HG03064 (cell line): Measurements from ENCODE around the gene TTC39C.

Experiments
- ATAC-seq: cut with Tn5 transposase; IDR thresholded peaks from one replicate; pipeline ENCODE4 v1.9.1; 2021; ENCODE audit warnings: low read depth; ENCODE audit not compliant: unreplicated experiment

The TTC39C gene

DNA sequence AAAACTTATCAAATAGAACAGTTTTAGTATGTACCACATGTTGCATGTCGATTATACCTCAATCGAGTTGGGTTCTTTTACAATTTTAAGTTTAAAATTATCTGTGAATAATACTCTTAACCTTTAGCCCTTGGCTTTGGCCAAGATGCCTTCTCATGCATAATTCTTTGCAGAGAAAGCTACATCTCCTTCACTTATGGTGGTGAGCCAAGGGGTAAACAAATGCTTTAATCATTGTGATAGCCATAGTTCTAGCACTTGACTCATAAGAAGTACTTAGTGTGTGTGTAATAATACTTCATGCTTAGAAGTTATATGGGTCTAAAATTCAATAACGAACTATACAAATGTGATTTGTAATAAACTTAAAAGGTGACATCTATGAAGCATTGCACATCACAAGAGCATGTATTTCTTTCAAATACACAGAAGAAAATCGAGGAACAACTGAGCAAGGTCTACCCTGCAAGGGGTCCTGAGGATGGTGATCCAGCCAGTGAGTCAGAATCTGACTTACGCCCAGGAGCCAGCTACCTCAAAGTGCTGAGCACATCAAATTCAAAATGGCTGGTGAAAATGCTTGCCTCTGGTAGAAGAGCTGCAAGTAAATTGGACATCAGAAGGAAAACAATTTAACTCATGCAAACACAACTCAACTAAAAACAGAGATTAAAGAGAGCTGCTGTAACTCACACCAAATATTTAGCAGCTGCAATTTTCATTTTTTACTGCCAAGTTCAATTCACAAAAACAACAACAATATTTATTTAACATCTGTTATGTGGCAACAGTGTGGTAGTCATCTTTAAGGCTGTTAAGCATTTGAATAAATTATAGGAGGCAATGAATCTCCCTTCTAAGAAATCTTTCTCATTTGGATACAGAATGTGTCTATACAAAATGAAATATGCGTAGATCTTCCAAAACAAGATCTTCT lies 23.8 kb upstream of the TTC39C start:
- ATAC-seq = no peak

DNA sequence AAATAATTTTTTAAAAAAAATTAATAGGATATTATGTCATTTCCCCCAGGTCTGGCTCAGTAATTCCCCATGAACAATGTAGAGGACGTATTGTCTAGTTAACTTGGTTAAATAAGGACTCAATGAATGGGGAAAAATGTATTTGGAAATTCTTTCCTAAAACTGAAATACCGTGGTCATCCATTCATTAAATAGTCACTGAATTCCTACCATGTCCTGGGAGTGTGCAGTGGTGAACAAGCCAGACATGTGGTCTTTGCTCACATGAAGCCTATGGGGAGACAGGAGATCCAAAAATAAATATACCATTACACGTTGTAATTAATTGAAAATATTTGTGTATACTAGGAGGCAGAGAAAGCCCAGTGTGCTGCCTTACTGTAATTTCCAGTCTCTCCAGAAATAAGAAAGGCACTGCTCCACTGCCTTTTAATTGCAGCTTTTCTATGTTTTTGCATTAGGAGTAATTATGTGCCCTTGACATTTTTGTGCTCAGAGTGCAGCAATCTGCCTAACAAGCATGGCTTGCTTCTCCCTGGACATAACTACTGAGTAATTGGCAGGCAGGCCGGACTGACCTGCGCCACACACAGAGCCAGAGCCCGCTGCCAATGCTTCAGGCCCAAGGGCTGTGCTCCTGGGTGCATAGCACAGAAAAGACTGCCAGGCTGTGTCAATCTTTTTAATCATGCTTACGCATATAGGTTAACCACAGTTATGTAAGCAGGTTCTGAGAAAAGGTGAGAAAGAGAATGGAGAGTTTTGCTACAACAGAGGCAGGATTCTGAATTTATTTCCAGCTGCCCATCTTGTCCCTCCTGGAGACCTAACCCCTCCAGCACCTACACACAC lies 22.2 kb upstream of the TTC39C start:
- no peak for ATAC-seq

DNA sequence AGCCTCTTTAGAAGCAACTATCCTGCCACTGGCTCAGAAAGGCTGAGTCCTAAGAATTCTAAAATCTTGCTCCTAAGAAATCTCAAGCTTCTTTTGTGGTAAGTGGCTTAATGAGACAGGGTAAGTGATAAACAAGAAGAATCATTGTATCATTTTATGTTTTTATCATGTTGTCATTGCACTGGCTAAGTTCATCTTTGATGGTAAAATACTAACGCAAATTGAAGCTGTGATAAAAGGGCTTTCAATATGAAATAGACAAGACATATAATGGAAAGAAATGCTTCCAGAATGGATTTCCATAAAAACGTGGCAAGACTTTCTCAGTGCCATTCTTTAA lies 21.6 kb upstream of the TTC39C start:
- no peak for ATAC-seq

DNA sequence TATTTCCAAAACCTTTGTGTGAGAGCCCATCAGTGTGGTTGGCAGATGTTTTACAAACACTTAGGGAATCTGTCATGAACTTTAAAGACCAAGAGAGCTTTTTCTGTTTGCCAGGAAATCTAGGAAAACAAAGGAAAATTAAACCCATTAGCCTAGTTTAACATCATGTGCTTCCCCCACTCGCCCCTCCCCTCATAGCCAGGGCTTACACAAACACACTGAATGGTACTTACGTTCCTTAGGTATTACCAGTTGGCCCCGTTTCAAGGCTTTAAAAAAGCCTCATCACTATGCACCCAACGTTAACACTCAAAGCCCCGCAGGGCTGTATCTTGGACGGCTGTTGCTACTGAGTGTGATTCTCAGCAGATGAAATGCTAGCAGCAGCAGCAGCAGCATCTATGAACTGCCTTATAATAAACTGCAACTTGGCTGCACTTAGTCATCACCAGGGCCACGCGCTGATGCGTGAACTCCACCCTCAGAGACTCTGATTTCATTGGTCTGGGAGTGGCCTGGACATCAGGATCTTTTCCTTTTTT lies 20.1 kb upstream of the TTC39C start:
- ATAC-seq = peak; percentile 38

DNA sequence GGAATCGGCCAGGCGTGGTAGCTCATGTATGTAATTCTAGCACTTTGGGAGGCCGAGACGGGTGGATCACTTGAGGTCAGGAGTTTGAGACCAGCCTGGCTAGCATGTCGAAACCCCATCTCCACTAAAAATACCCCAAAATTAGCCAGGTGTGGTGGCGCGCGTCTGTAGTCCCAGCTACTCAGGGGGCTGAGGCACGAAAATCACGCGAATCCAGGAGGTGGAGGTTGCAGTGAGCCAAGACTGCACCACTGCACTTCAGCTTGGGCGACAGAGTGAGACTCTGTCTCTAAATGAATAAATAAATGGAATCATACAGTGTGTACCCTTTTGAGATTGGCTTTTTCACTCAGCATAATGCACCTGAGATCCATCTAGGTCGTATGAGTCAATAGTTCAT lies 19.4 kb upstream of the TTC39C start:
- no peak for ATAC-seq

DNA sequence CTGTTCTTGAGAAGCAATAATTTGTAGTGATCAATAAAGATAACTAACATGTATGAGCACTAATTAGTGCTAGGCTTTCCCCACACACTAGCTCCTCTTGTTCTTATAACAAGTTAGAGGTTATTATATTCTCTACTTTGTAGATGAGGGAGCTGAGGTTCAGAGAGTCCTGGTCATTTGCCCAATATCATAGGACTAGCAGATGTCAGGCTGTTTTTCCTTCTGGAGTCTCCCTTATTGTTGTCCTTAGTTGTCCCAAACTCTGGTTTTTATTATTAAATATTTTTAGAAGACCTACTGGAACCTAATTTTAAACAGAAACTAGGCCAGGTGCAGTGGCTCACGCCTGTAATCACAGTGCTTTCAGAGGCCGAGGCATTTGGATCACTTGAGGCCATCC lies 16.5 kb upstream of the TTC39C start:
- no peak for ATAC-seq

DNA sequence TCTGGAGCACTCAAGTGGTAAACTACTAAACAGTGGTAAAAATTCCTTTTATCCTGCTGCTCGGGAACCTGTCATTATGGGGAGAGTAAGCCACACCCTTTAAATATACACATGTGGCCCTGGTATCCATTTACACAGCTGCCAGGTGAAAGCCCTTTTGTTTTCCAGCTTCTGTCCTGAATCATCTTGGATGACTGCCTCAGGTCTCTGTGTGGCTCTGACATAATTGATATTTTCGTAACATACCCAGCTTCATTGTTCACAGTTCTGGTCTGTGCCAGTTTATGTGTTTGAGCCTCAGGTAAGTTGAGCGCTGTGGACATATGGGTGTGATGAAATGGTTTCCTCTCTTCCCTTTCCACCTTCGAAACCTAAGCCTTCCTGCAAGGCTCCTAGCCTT lies 15.7 kb upstream of the TTC39C start:
- no peak for ATAC-seq

DNA sequence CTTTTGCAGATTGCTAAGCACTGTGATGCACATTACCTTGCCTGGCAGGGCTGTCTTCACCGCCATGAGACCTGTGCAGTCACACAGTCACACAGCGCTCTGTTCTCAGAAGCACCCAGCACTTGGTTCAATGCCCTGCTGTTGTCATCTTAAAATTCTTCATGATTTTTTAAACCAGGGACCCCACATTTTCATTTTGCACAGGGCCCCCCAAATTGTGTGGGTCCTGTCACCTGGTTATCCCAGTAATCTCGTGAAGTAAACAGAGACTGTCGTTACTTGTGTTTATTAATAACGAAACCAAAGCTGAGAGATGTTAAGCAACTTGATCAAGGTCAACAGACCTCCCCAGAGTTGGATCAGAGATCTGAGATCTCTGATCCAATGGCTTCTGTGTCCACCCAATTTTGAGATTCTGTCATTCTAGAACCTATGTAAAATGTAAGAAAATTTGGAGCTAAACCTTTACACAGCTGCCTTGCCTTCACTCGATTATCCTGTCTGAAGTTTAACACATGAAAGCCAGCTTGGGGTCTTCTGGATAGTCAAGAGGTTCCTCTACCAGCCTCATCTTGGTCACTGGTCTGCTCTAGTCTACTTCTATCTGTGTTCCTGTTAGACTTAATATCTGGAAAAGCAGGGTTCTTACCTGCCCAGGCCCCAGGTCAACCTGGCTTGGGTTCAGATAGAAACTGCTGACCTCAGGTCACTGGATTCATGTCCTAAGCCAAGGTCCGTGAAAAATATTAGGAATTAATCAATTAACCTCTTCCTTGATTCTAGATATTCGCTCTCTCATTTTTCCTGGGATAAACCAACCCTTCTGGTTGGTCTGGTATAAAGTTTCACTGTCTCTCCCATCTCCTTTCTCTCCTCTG lies 13.7 kb upstream of the TTC39C start:
- no peak for ATAC-seq

DNA sequence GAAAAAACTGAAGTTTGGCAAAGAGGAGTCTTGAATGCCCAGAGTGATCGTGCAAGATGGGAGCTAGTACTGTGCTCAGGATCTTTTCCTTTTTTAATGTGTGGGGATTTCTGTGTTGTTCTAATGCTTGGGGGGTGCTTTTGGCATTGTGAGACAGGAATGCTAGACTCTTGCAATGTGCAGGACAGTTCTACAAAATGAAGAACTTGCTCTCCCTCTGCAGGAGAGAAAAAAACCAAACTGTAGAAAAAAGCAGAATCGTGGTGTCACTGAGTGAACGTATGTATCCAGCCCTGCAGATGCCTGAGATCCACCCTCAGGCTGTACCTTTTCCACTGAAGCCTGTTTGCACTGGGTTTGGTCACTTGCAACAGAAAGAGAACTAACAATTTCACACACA lies 12.1 kb upstream of the TTC39C start:
- no peak for ATAC-seq

DNA sequence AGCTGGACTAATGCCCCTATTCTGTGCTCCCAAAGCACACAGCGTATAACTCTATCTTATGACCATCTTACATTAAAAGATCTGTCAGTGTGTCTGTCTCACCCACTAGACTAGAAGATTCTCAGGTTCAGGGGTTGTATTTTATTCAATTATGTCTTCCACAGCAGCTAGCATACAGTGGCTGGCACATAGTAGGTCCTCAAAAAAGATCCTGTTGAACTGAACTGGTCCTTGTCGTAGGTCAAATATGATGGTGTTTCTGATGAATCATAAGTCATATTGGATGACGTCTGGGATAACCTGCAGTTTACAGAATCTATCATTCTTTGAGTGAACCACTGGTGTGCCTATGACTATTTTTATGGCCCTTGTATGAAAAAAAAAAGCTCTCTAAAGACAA lies 11.3 kb upstream of the TTC39C start:
- ATAC-seq = no peak

DNA sequence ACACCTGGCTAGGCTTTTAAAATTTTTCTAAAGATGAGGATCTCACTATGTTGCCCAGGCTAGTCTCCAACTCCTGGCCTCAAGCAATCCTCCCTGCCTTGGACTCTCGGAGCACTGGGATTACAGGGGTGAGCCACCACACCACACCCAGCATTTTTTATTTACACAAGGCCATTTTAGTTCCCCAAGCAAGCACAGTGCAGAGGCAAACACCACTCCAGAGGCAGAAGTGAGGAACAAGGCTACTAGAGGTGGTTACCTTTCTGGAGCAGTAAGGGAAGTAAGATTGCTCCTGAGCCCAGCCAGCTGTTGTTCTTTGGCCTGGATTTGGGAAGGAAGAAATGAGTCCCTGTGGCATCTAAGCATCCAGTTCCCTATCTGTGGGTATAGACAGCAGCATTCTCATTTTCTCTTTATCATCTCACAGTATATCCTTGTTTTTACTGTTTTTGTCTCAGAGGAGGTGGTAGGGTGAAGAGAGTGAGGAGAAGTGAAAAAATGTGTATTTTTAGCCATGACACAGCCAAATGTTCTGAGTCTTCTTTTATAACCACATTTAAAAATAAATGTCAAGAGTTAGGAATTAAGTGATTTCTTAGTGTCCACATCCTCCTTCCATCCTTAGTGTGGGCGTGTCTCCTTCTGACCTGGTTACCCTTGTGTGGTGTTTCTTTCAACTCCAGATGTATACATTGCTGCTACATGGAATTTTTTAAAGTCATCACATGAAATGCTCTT lies 10.5 kb upstream of the TTC39C start:
- no peak for ATAC-seq

DNA sequence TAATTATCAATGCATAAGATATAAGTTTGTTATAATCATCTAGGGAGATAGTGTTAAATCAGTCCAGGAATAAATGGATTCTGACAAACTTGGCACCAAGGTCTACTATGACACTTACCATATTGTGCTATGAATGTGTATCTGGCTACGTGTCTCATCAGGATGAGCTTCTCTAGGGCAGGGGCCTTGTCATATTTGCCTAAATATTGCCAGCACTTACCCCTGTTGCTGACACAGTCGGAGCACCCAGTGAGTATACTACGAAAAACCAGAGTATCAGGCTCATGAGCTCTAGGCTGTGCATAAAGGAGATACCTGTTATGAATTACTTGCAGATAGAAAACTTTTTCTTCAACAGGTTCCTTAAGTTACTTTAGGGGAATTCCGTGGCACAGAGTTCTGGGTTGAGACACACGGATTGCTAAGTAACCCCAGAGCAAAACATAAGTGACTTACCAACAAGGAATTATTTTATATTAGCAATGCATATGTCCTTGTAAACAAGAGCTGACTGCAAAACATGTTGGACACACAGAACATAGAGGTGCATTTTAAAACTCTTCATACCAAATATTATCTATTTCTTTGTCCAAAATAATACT lies 7.7 kb upstream of the TTC39C start:
- no peak for ATAC-seq

DNA sequence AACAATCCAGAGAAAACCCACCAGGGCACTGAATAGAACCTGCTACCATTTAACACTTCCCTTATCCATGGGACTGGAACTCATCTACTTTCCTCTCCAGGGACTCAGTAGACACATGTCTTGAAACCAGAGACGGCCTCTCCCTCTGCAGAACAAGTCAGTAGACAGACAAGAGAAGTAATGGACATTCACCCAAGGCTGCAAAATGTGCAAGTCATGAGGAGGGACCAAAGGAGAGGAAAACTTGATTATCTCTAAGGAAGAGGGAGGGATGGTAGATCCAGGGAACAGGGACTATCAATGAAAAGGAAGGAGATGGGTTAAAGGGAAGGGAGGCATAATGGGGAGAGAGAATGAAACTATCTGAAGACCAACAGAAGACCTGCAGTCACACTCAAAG lies 5.3 kb upstream of the TTC39C start:
- ATAC-seq = no peak

DNA sequence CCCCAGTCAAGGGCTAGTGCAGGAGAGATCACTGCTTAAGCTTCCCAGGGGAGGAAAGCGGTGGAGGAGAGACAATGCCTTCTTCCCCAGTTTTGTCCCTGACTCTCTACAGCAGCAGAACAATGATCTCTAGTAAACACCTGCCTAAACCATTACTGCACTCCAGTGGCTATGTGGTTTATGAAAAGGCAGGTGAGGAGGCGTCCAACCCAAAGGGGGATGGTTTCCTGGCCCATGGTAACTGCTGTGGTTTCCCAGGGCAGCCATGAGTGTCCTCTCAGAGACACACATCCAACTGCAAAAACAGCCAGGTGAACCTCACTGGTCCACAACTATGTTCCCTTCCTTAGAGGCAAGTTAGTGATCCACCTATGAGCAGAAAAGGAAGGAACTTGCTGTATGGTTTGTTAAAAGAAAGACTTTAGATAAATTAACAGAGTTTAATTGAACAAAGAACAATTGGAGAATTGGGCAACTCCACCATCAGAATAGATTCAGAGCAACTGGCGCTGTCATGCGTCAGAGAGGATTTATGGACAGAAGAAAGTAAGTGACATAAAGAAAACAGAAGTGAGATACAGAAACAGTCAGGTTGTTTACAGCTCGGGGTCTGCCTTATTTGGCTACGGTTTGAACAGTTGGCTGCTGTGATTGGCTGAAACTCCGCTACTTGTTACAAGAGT lies 4.8 kb upstream of the TTC39C start:
- ATAC-seq = peak; percentile 51

DNA sequence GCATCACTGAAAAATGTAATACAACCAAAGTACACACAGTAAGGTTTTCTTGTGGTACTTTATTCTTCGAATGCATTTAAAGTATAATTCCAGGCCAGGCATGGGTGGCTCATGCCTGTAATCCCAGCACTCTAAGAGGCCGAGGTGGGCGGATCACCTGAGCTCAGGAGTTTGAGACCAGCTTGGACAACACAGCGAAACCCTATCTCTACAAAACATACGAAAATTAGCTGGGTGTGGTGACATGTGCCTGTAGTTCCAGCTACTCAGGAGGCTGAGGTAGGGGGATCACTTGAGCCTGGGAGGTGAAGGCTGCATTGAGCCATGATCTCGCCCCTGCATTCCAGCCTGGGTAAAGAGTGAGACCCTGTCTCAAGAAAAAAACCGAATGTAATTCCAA lies 3.9 kb upstream of the TTC39C start:
- no peak for ATAC-seq

DNA sequence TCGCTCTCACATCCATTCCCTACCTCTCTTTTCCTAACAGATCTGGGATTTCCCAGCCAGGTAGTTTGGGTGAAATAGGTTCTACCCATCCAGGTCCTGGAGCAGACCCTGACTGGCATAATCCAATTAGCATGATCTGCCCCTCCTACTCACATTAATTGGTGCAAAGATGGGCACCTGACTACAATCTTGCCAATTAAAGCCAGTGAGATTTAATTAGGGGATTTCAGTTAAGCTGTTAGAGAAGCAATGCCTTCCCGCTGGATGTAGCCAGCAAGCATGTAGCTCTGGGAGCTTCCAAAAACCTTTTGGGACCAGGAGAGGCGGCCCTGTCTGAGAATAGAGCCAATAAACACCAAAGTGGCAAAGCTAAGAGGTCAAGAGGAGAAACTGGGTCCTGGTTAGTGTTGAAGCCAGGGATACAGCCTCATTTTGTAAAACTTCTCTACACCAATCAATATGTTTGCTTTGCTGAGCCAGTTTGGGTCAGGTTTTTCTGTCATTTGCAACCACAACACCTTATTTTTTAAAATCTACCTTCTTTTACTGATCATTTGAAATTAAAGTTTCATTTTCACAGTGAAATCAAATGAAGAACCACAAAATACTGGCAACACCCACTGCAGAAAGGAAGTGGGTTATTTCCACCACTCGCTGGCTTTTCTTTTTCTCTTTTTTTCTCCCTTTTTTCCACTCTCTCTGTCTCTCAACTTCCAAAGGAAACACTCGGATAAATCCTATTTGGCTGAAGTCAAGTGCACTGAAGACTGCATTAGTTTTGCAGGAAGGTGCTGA lies 3.2 kb upstream of the TTC39C start:
- ATAC-seq = no peak

DNA sequence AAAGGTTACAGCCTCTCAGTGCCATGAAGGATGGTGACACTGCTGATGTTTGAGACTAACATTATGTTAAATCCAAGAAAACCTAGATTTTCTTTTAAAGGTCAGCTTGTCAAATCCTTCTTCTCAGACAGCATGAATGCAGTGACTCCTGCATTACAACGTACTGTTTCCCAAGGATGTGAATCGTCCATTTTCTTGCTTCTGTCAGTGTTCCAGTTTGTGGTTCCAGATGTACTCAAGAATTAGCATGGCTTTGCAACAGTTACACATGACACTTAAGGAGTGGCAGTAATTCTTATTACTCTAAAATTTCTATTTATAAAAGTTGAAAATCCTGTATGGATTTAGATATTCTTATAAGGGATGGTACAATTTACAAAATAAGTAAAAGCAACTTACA lies 1.5 kb upstream of the TTC39C start:
- ATAC-seq = no peak

DNA sequence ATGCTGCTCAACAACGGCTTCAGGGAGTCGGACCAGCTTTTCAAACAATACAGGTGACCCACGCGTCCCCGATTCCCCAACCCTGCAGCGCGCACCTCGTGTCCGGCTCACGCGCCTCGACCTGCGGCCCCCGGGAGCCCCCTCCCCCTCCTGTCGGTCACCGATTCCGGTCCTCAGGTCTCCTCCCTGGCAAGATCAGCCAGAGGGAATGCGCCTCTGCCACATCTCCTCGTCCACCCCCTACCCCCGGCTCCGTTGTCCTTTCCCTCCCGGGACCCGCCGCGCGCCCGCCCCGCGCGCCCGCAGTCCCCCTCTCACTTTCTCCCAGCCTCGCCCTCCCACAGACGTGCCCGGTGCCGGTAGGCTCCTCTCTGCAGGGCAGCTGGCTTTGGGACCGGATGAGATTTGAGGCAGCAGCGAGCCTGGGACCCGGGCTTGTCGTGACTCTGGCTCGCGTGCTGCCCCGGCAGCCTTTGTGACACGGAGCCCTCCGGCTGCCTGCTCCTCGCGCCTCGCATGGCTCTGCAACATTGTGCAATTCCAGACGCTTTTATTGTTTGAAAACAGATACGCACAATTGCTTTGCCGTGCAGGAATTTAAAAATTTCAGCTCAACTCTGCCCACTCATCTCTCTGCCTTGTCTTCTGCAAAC lies 558 bp downstream of the TTC39C start:
- peak; percentile 0 for ATAC-seq
